GM19372 (cell line): ENCODE data around the gene GPRASP2.

Experiments
- ATAC-seq: cut with Tn5 transposase; IDR thresholded peaks from one replicate; pipeline ENCODE4 v1.9.1; 2021; ENCODE audit warnings: mild to moderate bottlenecking, low read depth, moderate library complexity; ENCODE audit not compliant: unreplicated experiment

Gene GPRASP2

GRCh38 chrX:102739657-102740056, 27.4 kb downstream of the GPRASP2 start:
- no peak for ATAC-seq

GRCh38 chrX:102744307-102744706, 32.1 kb downstream of the GPRASP2 start:
- no peak for ATAC-seq

- ATAC-seq, result no peak
These were observed 33.2 kb downstream of the GPRASP2 start for GRCh38 chrX:102745513-102745856.

GRCh38 chrX:102745857-102746584, 33.8 kb downstream of the GPRASP2 start:
- no peak for ATAC-seq

GRCh38 chrX:102765217-102765616, 53.0 kb downstream of the GPRASP2 start:
- no peak for ATAC-seq

GRCh38 chrX:102765809-102766208, 53.6 kb downstream of the GPRASP2 start:
- ATAC-seq, result no peak

- no peak for ATAC-seq
These were observed 55.0 kb downstream of the GPRASP2 start for GRCh38 chrX:102767287-102767686.
